WTC11 (cell line): ENCODE data around the gene GLT1D1. TPM values are rescaled to one million over a fixed set of nuclear protein-coding genes. Genes with fewer than 3 reads are reported as not detected.

Experiments used
- ATAC-seq: fragments of 200-7000 bp; cut with Tn5 transposase; 2 replicates; pipeline ENCODE4 v1.10.0; 2021; ENCODE audit warnings: mild to moderate bottlenecking, moderate library complexity
- CTCF ChIA-PET: fragments of 300-600 bp; sonication (Branson Sonifier 250); formaldehyde crosslinking; loops from one replicate; lab custom pipeline; 2021; ENCODE audit warnings: antibody characterized with exemption; lab: Charles Lee
- POLR2A ChIA-PET: fragments of 350-600 bp; sonication (Branson Sonifier 250); formaldehyde crosslinking; loops from one replicate; lab custom pipeline; 2021; ENCODE audit warnings: antibody characterized with exemption; lab: Charles Lee
- DNase-seq: peaks from one replicate; pipeline ENCODE4 v3.0.0; 2021; ENCODE audit warnings: low spot score
- H3K27ac Mint-ChIP-seq: 2 replicates; pipeline ENCODE4 v1.8.0; 2021; ENCODE audit warnings: mixed read lengths
- H3K27me3 Mint-ChIP-seq: 2 replicates; pipeline ENCODE4 v1.8.0; 2021; ENCODE audit warnings: low read depth, mild to moderate bottlenecking, moderate library complexity, mixed read lengths
- H3K36me3 Mint-ChIP-seq: 2 replicates; pipeline ENCODE4 v1.8.0; 2021; ENCODE audit warnings: mixed read lengths
- H3K4me1 Mint-ChIP-seq: 2 replicates; pipeline ENCODE4 v1.8.0; 2022; ENCODE audit warnings: mixed read lengths
- H3K4me3 Mint-ChIP-seq: 2 replicates; pipeline ENCODE4 v1.8.0; 2021; ENCODE audit warnings: mild to moderate bottlenecking, moderate library complexity, mixed read lengths
- H3K9me3 Mint-ChIP-seq: 2 replicates; pipeline ENCODE4 v1.8.0; 2021; ENCODE audit warnings: mixed read lengths
- CREM ChIP-seq: sonication (generic); formaldehyde crosslinking; IDR thresholded peaks from 2 replicates; pipeline ENCODE4 v1.8.1; 2022; ENCODE audit warnings: mild to moderate bottlenecking, missing genetic modification reagents, moderate library complexity
- ESRRA ChIP-seq: sonication (generic); formaldehyde crosslinking; IDR thresholded peaks from 2 replicates; pipeline ENCODE4 v1.8.1; 2022; ENCODE audit warnings: mild to moderate bottlenecking, missing genetic modification reagents, borderline replicate concordance
- FOXJ3 ChIP-seq: sonication (generic); formaldehyde crosslinking; IDR thresholded peaks from 2 replicates; pipeline ENCODE4 v1.9.0; 2021; ENCODE audit warnings: missing genetic modification reagents, mild to moderate bottlenecking, borderline replicate concordance
- MLX ChIP-seq: sonication (generic); formaldehyde crosslinking; IDR thresholded peaks from 2 replicates; pipeline ENCODE4 v1.8.1; 2023; ENCODE audit warnings: mild to moderate bottlenecking, missing genetic modification reagents, moderate library complexity
- NR1H2 ChIP-seq: sonication (generic); formaldehyde crosslinking; IDR thresholded peaks from 2 replicates; pipeline ENCODE4 v1.9.0; 2021; ENCODE audit warnings: mild to moderate bottlenecking, moderate library complexity, missing genetic modification reagents
- OVOL2 ChIP-seq: fragments of 250-450 bp; sonication (Bioruptor Pico); IDR thresholded peaks from 2 replicates; pipeline ENCODE4 v1.9.0; 2021; ENCODE audit warnings: mild to moderate bottlenecking, borderline replicate concordance
- RELA ChIP-seq: sonication (generic); formaldehyde crosslinking; IDR thresholded peaks from 2 replicates; pipeline ENCODE4 v1.8.1; 2022; ENCODE audit warnings: missing genetic modification reagents, mild to moderate bottlenecking, borderline replicate concordance
- RORB ChIP-seq: fragments of 250-450 bp; sonication (Bioruptor Pico); IDR thresholded peaks from 2 replicates; pipeline ENCODE4 v1.9.0; 2021; ENCODE audit warnings: mild to moderate bottlenecking
- SMAD3 ChIP-seq: sonication (generic); formaldehyde crosslinking; IDR thresholded peaks from 2 replicates; pipeline ENCODE4 v1.8.0; 2022; ENCODE audit warnings: missing genetic modification reagents, mild to moderate bottlenecking, borderline replicate concordance
- SMAD4 ChIP-seq: sonication (generic); formaldehyde crosslinking; IDR thresholded peaks from 2 replicates; pipeline ENCODE4 v1.8.0; 2022; ENCODE audit warnings: mild to moderate bottlenecking, missing genetic modification reagents
- SP1 ChIP-seq: sonication (generic); formaldehyde crosslinking; conservative IDR thresholded peaks from 2 replicates; pipeline ENCODE4 v1.8.1; 2022; ENCODE audit warnings: missing genetic modification reagents
- USF1 ChIP-seq: sonication (generic); formaldehyde crosslinking; IDR thresholded peaks from 2 replicates; pipeline ENCODE4 v1.8.0; 2022; ENCODE audit warnings: mild to moderate bottlenecking, missing genetic modification reagents
- ZNF281 ChIP-seq: sonication (generic); formaldehyde crosslinking; IDR thresholded peaks from 2 replicates; pipeline ENCODE4 v1.8.0; 2023; ENCODE audit warnings: mild to moderate bottlenecking, missing genetic modification reagents
- ZNF423 ChIP-seq: fragments of 250-450 bp; sonication (Bioruptor Pico); IDR thresholded peaks from 2 replicates; pipeline ENCODE4 v2.1.2; 2022; ENCODE audit warnings: mild to moderate bottlenecking, moderate library complexity
- total RNA-seq: library from RNA; stranded (reverse); gene quantifications from 3 replicates; pipeline ENCODE4 v1.2.3, GENCODE V29; 2021
- TF ChIP-seq, protein P1 (sequence below): sonication (generic); formaldehyde crosslinking; IDR thresholded peaks from 2 replicates; pipeline ENCODE4 v1.8.1; 2022; ENCODE audit warnings: low read depth, mild to moderate bottlenecking, moderate library complexity, missing genetic modification reagents, borderline replicate concordance
- TF ChIP-seq, protein P2 (sequence below): fragments of 250-450 bp; sonication (Bioruptor Pico); IDR thresholded peaks from 2 replicates; pipeline ENCODE4 v2.1.2; 2022; ENCODE audit warnings: mild to moderate bottlenecking, moderate library complexity
- TF ChIP-seq, protein P3 (sequence below): sonication (generic); formaldehyde crosslinking; IDR thresholded peaks from 2 replicates; pipeline ENCODE4 v1.8.0; 2022; ENCODE audit warnings: missing genetic modification reagents
- TF ChIP-seq, protein P4 (sequence below): fragments of 250-450 bp; sonication (Bioruptor Pico); IDR thresholded peaks from 2 replicates; pipeline ENCODE4 v1.9.0; 2021; ENCODE audit warnings: moderate library complexity, mild to moderate bottlenecking, inconsistent platforms, borderline replicate concordance
- TF ChIP-seq, protein P5 (sequence below): sonication (generic); formaldehyde crosslinking; conservative IDR thresholded peaks from 2 replicates; pipeline ENCODE4 v1.8.1; 2023; ENCODE audit warnings: mild to moderate bottlenecking, low read depth, missing genetic modification reagents, moderate library complexity

Gene GLT1D1
- total RNA-seq, 1 experiment from 2014 or later: 1.5 TPM

- Mint-ChIP-seq H3K9me3 (peaks cover 61% of the 10 kb centered on the region), H3K4me3 (no peak overlapping the region), H3K36me3 (peaks cover 65% of the 10 kb centered on the region), H3K27ac (no peak overlapping the region), H3K4me1 (no peaks in the 10 kb centered on the region), H3K27me3 (peaks cover 9% of the 10 kb centered on the region; the same call in 1 of the 2 replicates)
- TF ChIP-seq MLX (CRISPR knock-in tag) (no peak), ZNF281 (CRISPR knock-in tag) (no peak), NR1H2 (CRISPR knock-in tag) (no peak), ESRRA (CRISPR knock-in tag) (no peak)
- ChIA-PET POLR2A (no interaction called here), CTCF (no interaction called here)
- no peak for DNase-seq
- no peak for ATAC-seq
Measured at GRCh38 chr12:128986957-128987356, 133.7 kb downstream of the GLT1D1 start.

DNA sequence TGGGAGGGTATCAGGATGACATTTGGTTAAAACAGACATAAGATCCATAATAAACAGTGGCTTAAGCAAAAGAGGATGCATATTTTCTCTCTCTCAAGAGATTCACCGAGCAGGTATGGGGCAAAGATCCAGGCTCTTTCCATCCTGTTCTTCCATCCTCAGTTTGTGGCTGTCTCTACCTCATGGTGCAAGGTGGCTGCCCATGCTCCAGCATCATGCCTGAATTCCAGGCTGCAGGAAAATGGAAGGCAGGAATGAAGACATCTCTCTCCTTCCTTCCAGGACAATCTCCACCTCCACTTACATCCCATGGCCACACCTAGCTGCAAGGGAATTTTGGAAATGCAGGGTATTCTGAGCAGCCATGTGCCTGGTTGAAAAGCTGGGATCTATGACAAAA, 136.0 kb downstream of the GLT1D1 start:
- Mint-ChIP-seq H3K36me3 (peaks cover 62% of the 10 kb centered on the region), H3K9me3 (peaks cover 64% of the 10 kb centered on the region), H3K4me3 (no peak overlapping the region), H3K4me1 (no peaks in the 10 kb centered on the region), H3K27ac (no peak overlapping the region), H3K27me3 (peaks cover 12% of the 10 kb centered on the region)
- DNase-seq (no peak), ATAC-seq (no peak)
- ChIA-PET POLR2A (no interaction called here), CTCF (no interaction called here)
- TF ChIP-seq SMAD3 (CRISPR knock-in tag) (no peak), SP1 (no peak), FOXJ3 (CRISPR knock-in tag) (no peak), USF1 (CRISPR knock-in tag) (no peak), SMAD4 (CRISPR knock-in tag) (no peak), RELA (CRISPR knock-in tag) (no peak), ESRRA (CRISPR knock-in tag) (no peak), CREM (CRISPR knock-in tag) (no peak), RORB (CRISPR knock-in tag) (no peak), ZNF423 (CRISPR knock-in tag) (no peak), OVOL2 (CRISPR knock-in tag) (no peak)
- TF ChIP-seq, protein P1, sequence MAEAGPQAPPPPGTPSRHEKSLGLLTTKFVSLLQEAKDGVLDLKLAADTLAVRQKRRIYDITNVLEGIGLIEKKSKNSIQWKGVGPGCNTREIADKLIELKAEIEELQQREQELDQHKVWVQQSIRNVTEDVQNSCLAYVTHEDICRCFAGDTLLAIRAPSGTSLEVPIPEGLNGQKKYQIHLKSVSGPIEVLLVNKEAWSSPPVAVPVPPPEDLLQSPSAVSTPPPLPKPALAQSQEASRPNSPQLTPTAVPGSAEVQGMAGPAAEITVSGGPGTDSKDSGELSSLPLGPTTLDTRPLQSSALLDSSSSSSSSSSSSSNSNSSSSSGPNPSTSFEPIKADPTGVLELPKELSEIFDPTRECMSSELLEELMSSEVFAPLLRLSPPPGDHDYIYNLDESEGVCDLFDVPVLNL (CRISPR knock-in tag): no peak
- TF ChIP-seq, protein P2, sequence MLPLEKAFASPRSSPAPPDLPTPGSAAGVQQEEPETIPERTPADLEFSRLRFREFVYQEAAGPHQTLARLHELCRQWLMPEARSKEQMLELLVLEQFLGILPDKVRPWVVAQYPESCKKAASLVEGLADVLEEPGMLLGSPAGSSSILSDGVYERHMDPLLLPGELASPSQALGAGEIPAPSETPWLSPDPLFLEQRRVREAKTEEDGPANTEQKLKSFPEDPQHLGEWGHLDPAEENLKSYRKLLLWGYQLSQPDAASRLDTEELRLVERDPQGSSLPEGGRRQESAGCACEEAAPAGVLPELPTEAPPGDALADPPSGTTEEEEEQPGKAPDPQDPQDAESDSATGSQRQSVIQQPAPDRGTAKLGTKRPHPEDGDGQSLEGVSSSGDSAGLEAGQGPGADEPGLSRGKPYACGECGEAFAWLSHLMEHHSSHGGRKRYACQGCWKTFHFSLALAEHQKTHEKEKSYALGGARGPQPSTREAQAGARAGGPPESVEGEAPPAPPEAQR (CRISPR knock-in tag): no peak
- TF ChIP-seq, protein P3, sequence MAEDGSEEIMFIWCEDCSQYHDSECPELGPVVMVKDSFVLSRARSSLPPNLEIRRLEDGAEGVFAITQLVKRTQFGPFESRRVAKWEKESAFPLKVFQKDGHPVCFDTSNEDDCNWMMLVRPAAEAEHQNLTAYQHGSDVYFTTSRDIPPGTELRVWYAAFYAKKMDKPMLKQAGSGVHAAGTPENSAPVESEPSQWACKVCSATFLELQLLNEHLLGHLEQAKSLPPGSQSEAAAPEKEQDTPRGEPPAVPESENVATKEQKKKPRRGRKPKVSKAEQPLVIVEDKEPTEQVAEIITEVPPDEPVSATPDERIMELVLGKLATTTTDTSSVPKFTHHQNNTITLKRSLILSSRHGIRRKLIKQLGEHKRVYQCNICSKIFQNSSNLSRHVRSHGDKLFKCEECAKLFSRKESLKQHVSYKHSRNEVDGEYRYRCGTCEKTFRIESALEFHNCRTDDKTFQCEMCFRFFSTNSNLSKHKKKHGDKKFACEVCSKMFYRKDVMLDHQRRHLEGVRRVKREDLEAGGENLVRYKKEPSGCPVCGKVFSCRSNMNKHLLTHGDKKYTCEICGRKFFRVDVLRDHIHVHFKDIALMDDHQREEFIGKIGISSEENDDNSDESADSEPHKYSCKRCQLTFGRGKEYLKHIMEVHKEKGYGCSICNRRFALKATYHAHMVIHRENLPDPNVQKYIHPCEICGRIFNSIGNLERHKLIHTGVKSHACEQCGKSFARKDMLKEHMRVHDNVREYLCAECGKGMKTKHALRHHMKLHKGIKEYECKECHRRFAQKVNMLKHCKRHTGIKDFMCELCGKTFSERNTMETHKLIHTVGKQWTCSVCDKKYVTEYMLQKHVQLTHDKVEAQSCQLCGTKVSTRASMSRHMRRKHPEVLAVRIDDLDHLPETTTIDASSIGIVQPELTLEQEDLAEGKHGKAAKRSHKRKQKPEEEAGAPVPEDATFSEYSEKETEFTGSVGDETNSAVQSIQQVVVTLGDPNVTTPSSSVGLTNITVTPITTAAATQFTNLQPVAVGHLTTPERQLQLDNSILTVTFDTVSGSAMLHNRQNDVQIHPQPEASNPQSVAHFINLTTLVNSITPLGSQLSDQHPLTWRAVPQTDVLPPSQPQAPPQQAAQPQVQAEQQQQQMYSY: no peak
- TF ChIP-seq, protein P4, sequence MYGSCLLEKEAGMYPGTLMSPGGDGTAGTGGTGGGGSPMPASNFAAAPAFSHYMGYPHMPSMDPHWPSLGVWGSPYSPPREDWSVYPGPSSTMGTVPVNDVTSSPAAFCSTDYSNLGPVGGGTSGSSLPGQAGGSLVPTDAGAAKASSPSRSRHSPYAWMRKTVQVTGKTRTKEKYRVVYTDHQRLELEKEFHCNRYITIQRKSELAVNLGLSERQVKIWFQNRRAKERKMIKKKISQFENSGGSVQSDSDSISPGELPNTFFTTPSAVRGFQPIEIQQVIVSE: no peak
- TF ChIP-seq, protein P5, sequence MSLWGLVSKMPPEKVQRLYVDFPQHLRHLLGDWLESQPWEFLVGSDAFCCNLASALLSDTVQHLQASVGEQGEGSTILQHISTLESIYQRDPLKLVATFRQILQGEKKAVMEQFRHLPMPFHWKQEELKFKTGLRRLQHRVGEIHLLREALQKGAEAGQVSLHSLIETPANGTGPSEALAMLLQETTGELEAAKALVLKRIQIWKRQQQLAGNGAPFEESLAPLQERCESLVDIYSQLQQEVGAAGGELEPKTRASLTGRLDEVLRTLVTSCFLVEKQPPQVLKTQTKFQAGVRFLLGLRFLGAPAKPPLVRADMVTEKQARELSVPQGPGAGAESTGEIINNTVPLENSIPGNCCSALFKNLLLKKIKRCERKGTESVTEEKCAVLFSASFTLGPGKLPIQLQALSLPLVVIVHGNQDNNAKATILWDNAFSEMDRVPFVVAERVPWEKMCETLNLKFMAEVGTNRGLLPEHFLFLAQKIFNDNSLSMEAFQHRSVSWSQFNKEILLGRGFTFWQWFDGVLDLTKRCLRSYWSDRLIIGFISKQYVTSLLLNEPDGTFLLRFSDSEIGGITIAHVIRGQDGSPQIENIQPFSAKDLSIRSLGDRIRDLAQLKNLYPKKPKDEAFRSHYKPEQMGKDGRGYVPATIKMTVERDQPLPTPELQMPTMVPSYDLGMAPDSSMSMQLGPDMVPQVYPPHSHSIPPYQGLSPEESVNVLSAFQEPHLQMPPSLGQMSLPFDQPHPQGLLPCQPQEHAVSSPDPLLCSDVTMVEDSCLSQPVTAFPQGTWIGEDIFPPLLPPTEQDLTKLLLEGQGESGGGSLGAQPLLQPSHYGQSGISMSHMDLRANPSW (CRISPR knock-in tag): no peak
